ENCODE results near the gene PPP1R3D.
"Not testable (repeated sequence)": the region's sequence is repeated elsewhere in the genome, so short reads cannot be mapped to it uniquely, and the experiment has no call there.

PPP1R3D gene

DNA sequence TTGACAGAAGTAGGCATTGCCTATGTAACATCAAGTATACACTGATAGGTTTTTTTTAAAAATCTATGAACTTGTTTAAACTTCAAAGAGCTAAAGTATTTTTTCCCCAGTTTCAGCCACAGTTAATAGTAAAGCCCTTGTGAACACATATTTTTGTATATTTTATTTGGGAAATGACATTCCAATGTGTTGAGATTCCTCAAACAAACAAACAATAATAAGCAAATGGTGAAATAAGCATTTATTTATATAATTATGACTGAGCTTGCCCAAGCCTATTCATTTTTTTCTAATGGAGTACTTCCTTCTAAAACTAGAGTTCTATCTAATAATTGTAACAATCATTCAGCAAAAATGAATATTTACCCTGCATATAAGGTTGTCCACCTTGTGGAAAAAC lies 19.2 kb downstream of the PPP1R3D start:
- DNase-seq (ENCODE audit: low read depth, low spot score): no peak

DNA sequence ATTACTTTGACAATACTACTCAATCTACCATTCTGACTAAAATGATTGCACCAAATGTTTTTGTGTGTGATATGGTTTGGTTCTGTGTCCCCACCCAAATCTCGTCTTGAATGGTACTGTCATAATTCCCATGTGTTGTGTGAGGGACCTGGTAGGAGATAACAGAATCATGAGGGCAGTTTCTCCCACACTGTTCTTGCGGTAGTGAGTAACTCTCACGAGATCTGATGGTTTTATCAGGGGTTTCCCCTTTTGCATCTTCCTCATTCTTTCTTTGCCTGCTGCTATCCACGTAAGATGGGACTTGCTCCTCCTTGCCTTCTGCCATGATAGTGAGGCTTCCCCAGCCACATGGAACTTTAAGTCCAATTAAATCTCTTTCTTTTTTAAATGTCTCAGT lies 27.5 kb downstream of the PPP1R3D start:
- DNase-seq (ENCODE audit: low read depth, low spot score): no peak

DNA sequence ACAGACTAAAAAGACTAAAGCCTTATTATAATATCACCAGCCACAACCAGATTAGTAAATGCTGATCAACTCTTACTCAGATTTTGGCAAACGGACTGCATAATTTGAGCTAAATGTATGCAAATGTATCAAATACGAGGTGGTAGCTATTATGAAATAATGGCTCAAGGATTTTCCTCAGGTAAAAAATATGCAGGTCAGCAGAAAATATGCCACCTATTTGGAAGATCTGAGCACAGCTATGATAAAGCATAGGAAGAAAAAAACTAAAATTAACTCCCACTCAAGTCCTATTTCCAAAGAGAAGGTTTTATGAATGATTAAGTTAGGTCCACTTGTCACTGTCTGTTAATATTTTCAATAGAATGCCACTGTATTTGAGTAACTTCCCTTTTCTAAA lies 29.1 kb downstream of the PPP1R3D start:
- DNase-seq (ENCODE audit: low read depth, low spot score): no peak

DNA sequence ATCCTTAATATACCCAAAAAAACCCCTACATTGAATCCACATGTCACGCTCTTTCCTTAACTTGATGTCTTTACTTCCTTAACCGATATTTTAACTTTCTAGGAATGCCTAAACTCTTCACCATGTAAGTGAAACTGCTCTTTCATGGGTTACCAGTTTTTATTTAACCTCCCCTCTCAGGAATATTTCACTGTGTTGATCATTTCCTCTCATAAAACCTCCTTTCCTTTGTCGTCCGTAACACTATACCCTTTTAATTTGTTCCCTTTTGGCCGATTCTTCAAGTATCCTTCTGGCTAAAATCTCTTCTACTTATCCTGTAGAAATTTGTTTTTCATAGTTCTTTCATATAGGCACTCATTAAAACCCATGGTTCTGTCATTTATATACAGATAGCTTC lies 31.2 kb downstream of the PPP1R3D start:
- no peak for DNase-seq (ENCODE audit: low read depth, low spot score)

DNA sequence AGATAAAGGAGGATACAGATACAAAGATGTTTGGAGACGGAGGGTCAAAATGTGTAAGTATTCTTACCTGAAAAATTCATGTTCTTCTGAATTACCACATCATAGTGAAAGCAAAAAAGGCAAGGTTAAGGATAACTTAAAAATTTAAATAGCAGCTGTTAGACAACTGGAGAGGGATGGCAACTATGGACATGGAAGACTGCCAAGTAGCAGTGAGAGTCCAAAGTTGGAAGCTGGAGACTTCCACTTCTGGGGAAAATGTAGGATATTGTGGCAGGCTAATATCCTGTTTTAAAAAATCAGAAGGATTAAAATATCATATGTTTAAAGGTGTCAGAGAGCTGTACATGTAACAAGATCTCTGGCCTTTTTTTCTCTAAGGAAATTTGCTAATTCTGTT lies 36.5 kb downstream of the PPP1R3D start:
- DNase-seq (ENCODE audit: low read depth, low spot score): no peak

DNA sequence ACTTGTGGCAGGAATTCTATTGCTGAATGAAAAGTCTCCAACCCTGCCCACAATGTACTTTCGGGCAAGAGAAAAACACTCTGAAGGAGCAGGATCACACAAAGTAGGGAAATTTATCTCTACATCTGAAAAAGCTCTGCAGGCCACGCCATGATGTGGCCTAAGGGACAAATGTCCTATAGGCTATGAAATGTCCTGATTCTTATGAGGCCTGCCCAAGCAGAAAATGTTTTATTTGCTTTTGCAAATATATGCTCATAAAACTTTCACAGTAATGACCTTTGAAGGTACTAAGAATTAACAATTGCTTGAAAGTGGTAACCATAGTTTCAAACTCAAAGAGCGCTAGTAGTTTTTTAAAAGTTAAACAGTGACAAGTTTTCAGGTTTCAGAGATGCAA lies 37.6 kb downstream of the PPP1R3D start:
- DNase-seq (ENCODE audit: low read depth, low spot score): no peak

DNA sequence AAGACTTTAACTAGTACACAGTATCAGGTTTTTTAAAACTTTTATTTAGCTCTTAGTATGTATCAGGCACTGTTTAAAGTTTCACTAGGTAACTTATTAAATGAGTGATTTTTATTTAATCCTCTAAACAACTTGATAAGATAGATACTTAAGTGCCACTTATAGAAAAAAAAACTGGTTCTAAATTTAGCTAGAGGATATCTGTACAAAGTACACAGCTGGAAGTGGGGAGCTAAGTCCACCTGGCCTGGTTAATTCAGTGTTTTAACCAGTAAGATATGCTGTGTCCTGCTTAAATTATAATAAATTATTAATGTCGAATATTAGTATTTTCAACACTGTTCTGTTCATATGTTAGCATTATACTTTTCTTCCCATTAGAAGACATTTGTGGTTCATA lies 44.2 kb downstream of the PPP1R3D start:
- no peak for DNase-seq (ENCODE audit: low read depth, low spot score)

DNA sequence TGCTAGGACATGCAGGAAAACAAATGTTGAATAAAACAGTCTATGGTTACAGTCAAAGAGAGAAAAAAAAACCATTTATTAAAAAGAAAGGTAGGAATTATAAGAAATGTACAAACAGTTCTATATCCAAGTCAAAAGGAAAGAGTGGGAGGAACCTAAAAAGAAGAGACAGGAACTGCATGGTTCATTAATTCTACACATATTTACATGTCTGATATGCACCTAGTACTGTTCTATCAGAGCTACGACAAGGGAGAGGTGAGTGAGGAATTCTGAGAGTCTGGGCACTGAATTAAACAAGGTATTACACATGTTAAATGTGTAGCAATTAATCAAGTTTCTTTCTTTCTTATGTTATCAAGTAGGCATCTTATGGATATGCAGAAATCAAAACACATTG lies 48.5 kb downstream of the PPP1R3D start:
- DNase-seq (ENCODE audit: low read depth, low spot score): no peak

DNA sequence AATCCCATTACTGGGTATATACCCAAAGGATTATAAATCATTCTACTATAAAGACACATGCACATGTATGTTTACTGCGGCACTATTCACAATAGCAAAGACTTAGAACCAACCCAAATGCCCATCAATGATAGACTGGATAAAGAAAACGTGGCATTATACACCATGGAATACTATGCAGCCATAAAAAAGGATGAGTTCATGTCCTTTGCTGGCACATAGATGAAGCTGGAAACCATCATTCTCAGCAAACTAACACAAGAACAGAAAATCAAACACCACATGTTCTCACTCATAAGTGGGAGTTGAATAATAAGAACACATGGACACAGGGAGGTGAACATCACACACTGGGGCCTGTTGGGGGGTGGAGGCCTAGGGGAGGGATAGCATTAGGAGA lies 50.1 kb downstream of the PPP1R3D start:
- DNase-seq (ENCODE audit: low read depth, low spot score): not testable (repeated sequence)

DNA sequence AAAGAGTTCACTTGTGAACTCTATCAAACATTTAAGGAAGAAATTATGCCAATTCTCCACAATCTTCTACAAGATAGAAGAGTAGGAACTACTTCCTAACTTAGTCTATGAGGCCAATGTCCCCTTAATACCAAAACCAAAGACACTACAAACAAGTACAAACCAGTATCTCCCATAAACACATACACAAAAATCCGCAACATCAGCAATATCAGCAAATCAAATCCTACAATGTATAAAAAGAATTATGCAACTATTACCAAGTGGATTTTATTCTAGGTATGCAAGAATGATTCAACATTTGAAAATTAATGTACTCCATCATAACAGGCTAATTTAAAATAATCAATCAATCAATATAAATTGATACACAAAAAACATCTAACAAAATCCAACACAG lies 52.1 kb downstream of the PPP1R3D start:
- no peak for DNase-seq (ENCODE audit: low read depth, low spot score)
